ENCODE data around the gene NRG3. TPM values are rescaled to one million over a fixed set of nuclear protein-coding genes. Genes with fewer than 3 reads are reported as not detected.

Gene NRG3
- total RNA-seq, 1 experiment from 2014 or later: not detected

- TF ChIP-seq EZH2phosphoT487 (IDR thresholded peaks at IDR 0.05; ENCODE audit: borderline replicate concordance) (no peak), SIN3A (IDR thresholded peaks at IDR 0.05; ENCODE audit: low read depth) (no peak)
Observed at GRCh38 chr10:82543631-82544030, 668.6 kb downstream of the NRG3 start (continued).

GRCh38 chr10:82544377-82544776 is 669.4 kb downstream of the NRG3 start:
- no peaks in the 10 kb centered on the region for H3K4me1 ChIP-seq (ENCODE audit: control insufficient read depth in 1 of 2, insufficient read depth in 2 of 2, low read length in 2 of 2)
- H4K20me1 ChIP-seq (ENCODE audit: insufficient read depth): no peaks in the 10 kb centered on the region
- H3K9me2 ChIP-seq (ENCODE audit: insufficient read depth): no peaks in the 10 kb centered on the region
- no peaks in the 10 kb centered on the region for H3K79me2 ChIP-seq (ENCODE audit: insufficient read depth, low read length)
- ATAC-seq (no peak), DNase-seq (ENCODE audit: low read depth, low spot score) (no peak)
- no peak overlapping the region for H3K4me2 ChIP-seq (ENCODE audit: low read length)
- RAD21 ChIA-PET (ENCODE audit: low non-redundant PET in 1 of 2, low total read pairs in 2 of 2, uncharacterized antibody in 2 of 2, unreplicated experiment in 2 of 2): no interaction called here
- BruUV-seq (replicated peaks): no TSS peak
- H3K27ac ChIP-seq (ENCODE audit: low read depth, low read length): no peak overlapping the region
- no peak overlapping the region for H3K9ac ChIP-seq (ENCODE audit: low read length)
- intact Hi-C loops (cut with micrococcal nuclease): no loop called here
- no peak overlapping the region for H2AFZ ChIP-seq (ENCODE audit: low read depth, low read length, poor library complexity, severe bottlenecking)
- no peaks in the 10 kb centered on the region for H3K27me3 ChIP-seq (ENCODE audit: insufficient read depth, low read length)
- CTCF ChIA-PET: no interaction called here
- POLR2A ChIA-PET: no interaction called here
- H3K36me3 ChIP-seq (ENCODE audit: control insufficient read depth in 1 of 2, insufficient read depth in 2 of 2, low read length in 2 of 2): no peaks in the 10 kb centered on the region
- H3K4me3 ChIP-seq (replicated peaks in 1 of 2; ENCODE audit: low read depth in 1 of 2, low read length in 2 of 2): no peak overlapping the region
- TF ChIP-seq SRF (IDR thresholded peaks at IDR 0.05; ENCODE audit: low read depth): no peak
- no peak for TF ChIP-seq RAD21 (IDR thresholded peaks at IDR 0.05; ENCODE audit: low read depth)
- no peak for TF ChIP-seq FOSL1 (IDR thresholded peaks at IDR 0.05; ENCODE audit: low read depth)
- no peak for TF ChIP-seq ELF1 (IDR thresholded peaks at IDR 0.05; ENCODE audit: borderline replicate concordance, low read depth)
- TF ChIP-seq EZH2phosphoT487 (IDR thresholded peaks at IDR 0.05; ENCODE audit: borderline replicate concordance): no peak
- TF ChIP-seq SP1 (IDR thresholded peaks at IDR 0.05; ENCODE audit: low read depth): no peak
- TF ChIP-seq CBX3 (IDR thresholded peaks at IDR 0.05; ENCODE audit: low read depth): no peak
- TF ChIP-seq YY1 (IDR thresholded peaks at IDR 0.05; ENCODE audit: extremely low read depth, insufficient replicate concordance, low read depth, low read length): no peak
- TF ChIP-seq POLR2AphosphoS5 (IDR thresholded peaks at IDR 0.05; ENCODE audit: low read depth, low read length): no peak
- TF ChIP-seq EZH2 (IDR thresholded peaks at IDR 0.05): no peak
- no peak for TF ChIP-seq SIN3A (IDR thresholded peaks at IDR 0.05; ENCODE audit: low read depth)
- peaks cover 0 to 6% of the 10 kb centered on the region in 2 experiments; a peak in 2 of 4 replicates for H3K9me3 ChIP-seq (ENCODE audit: control insufficient read depth in 1 of 2, insufficient read depth in 1 of 2, low read depth in 1 of 2, low read length in 2 of 2)

- H3K9me2 ChIP-seq (ENCODE audit: insufficient read depth): no peaks in the 10 kb centered on the region
- CTCF ChIA-PET: no interaction called here
- no peak overlapping the region for H3K4me2 ChIP-seq (ENCODE audit: low read length)
- ATAC-seq (no peak), DNase-seq (ENCODE audit: low read depth, low spot score) (no peak)
- no peaks in the 10 kb centered on the region for H4K20me1 ChIP-seq (ENCODE audit: insufficient read depth)
- no peak overlapping the region for H3K27ac ChIP-seq (ENCODE audit: low read depth, low read length)
- H3K79me2 ChIP-seq (ENCODE audit: insufficient read depth, low read length): no peaks in the 10 kb centered on the region
- intact Hi-C loops (cut with micrococcal nuclease): no loop called here
- H2AFZ ChIP-seq (ENCODE audit: low read depth, low read length, poor library complexity, severe bottlenecking): no peak overlapping the region
- BruUV-seq (replicated peaks): no TSS peak
- H3K36me3 ChIP-seq (ENCODE audit: control insufficient read depth in 1 of 2, insufficient read depth in 2 of 2, low read length in 2 of 2): no peaks in the 10 kb centered on the region
- H3K4me1 ChIP-seq (ENCODE audit: control insufficient read depth in 1 of 2, insufficient read depth in 2 of 2, low read length in 2 of 2): no peaks in the 10 kb centered on the region
- POLR2A ChIA-PET: no interaction called here
- H3K9me3 ChIP-seq (ENCODE audit: control insufficient read depth in 1 of 2, insufficient read depth in 1 of 2, low read depth in 1 of 2, low read length in 2 of 2): peaks cover 0 to 10% of the 10 kb centered on the region in 2 experiments; a peak in 2 of 4 replicates
- RAD21 ChIA-PET (ENCODE audit: low non-redundant PET in 1 of 2, low total read pairs in 2 of 2, uncharacterized antibody in 2 of 2, unreplicated experiment in 2 of 2): no interaction called here
- H3K4me3 ChIP-seq (replicated peaks in 1 of 2; ENCODE audit: low read depth in 1 of 2, low read length in 2 of 2): no peak overlapping the region
- no peak overlapping the region for H3K9ac ChIP-seq (ENCODE audit: low read length)
- TF ChIP-seq SIN3A (IDR thresholded peaks at IDR 0.05; ENCODE audit: low read depth) (no peak), ELF1 (IDR thresholded peaks at IDR 0.05; ENCODE audit: borderline replicate concordance, low read depth) (no peak), FOSL1 (IDR thresholded peaks at IDR 0.05; ENCODE audit: low read depth) (no peak)
- H3K27me3 ChIP-seq (ENCODE audit: insufficient read depth, low read length): no peaks in the 10 kb centered on the region
Observed at GRCh38 chr10:82551506-82551905, 676.5 kb downstream of the NRG3 start.
